GM12878 (cell line): ENCODE results near the gene TMEM127. TPM values are rescaled to one million over a fixed set of nuclear protein-coding genes. Genes with fewer than 3 reads are reported as not detected.
A peak's percentile ranks its signal among the peaks of the same experiment; 100 is the strongest.

ENCODE experiments used
- ATAC-seq: fragments of 200-7000 bp; cut with Tn5 transposase; 3 replicates; pipeline ENCODE4 v1.9.1; 2020; ENCODE audit warnings: mild to moderate bottlenecking, moderate library complexity
- BruUV-seq: library from RNA; stranded (reverse); fragments of 400-500 nt; replicated peaks from 2 replicates; lab custom pipeline; 2021; lab: Mats Ljungman, UMichigan
- CTCF ChIA-PET: fragments of 300-600 bp; sonication (Branson Sonifier 250); formaldehyde crosslinking; extraction: SDS; loops from one replicate; lab custom pipeline; 2021; ENCODE audit warnings: inconsistent platforms; lab: Yijun Ruan, JAX
- POLR2A ChIA-PET: fragments of 350-600 bp; formaldehyde crosslinking; extraction: SDS; loops from one replicate; lab custom pipeline; 2021; ENCODE audit warnings: inconsistent platforms; lab: Charles Lee
- RAD21 ChIA-PET: fragments of 300-600 bp; sonication (Branson Sonifier 250); formaldehyde crosslinking; loops from one replicate; lab custom pipeline; 2023; ENCODE audit warnings: antibody characterized with exemption; ENCODE audit not compliant: unreplicated experiment; lab: Charles Lee
- SMC1A ChIA-PET: fragments of 300-600 bp; sonication (Branson Sonifier 250); formaldehyde crosslinking; loops from one replicate; lab custom pipeline; 2023; ENCODE audit not compliant: unreplicated experiment, uncharacterized antibody; lab: Charles Lee
- DNase-seq: peaks from one replicate; pipeline ENCODE4 v3.0.0-alpha.2; 2011; ENCODE audit warnings: low read depth, low spot score
- FAIRE-seq: peaks from 3 replicates; lab custom pipeline; 2011; peaks lifted over from hg19 to GRCh38; lab: Jason Lieb, UNC
- H2AFZ ChIP-seq: 2 replicates; pipeline ENCODE4 v1.6.0; 2011; ENCODE audit warnings: low read depth, low read length, control low read depth; ENCODE audit not compliant: control insufficient read depth
- H3K27ac ChIP-seq: 2 replicates; pipeline ENCODE4 v1.5.1; 2011; ENCODE audit warnings: control low read depth; ENCODE audit not compliant: control insufficient read depth, insufficient read depth
- H3K27me3 ChIP-seq, 2 experiments: replicated peaks in 1 of 2; 2 replicates each; pipeline versions ENCODE4 v1.6.0 to v1.6.1; 2011; ENCODE audit warnings: low read length in 1 of 2; ENCODE audit not compliant: control insufficient read depth in 2 of 2, insufficient read depth in 2 of 2
- H3K36me3 ChIP-seq, 2 experiments: 2 replicates each; pipeline ENCODE4 v1.5.1; 2011; ENCODE audit warnings: low read length in 1 of 2; ENCODE audit not compliant: control insufficient read depth in 2 of 2, insufficient read depth in 2 of 2
- H3K4me1 ChIP-seq: 2 replicates; pipeline ENCODE4 v1.6.1; 2011; ENCODE audit warnings: mild to moderate bottlenecking, low read length, moderate library complexity, mixed read lengths; ENCODE audit not compliant: control insufficient read depth, insufficient read depth
- H3K4me2 ChIP-seq: 2 replicates; pipeline ENCODE4 v1.6.0; 2011; ENCODE audit warnings: control low read depth; ENCODE audit not compliant: control insufficient read depth, insufficient read depth
- H3K4me3 ChIP-seq: fragments of 200-600 bp; sonication (generic); 2 replicates; pipeline ENCODE4 v1.5.1; 2016
- H3K79me2 ChIP-seq: 2 replicates; pipeline ENCODE4 v1.6.0; 2011; ENCODE audit warnings: low read length; ENCODE audit not compliant: control insufficient read depth, insufficient read depth
- H3K9ac ChIP-seq: 2 replicates; pipeline ENCODE4 v1.8.0; 2011; ENCODE audit warnings: low read length, control low read depth, mixed read lengths; ENCODE audit not compliant: control insufficient read depth, insufficient read depth
- H3K9me3 ChIP-seq: replicated peaks from 3 replicates; pipeline ENCODE4 v1.5.1; 2011; ENCODE audit warnings: mild to moderate bottlenecking, low read length; ENCODE audit not compliant: control insufficient read depth, insufficient read depth
- H4K20me1 ChIP-seq: 2 replicates; pipeline ENCODE4 v1.6.0; 2011; ENCODE audit not compliant: control insufficient read depth, insufficient read depth
- BRCA1 ChIP-seq: IDR thresholded peaks from 2 replicates; pipeline ENCODE4 v1.6.1; 2011; ENCODE audit warnings: low read depth, low read length, improper control_type of control experiment
- ETV6 ChIP-seq, 2 experiments: fragments of 450-650 bp in 1 of 2; IDR thresholded peaks in 1 of 2; conservative IDR thresholded peaks in 1 of 2; 2 replicates each; pipeline ENCODE4 v1.6.1; 2014; ENCODE audit warnings: antibody characterized with exemption in 1 of 2, borderline replicate concordance in 1 of 2, low read depth in 1 of 2, mild to moderate bottlenecking in 1 of 2, moderate library complexity in 1 of 2
- GATAD2B ChIP-seq: fragments of 450-650 bp; conservative IDR thresholded peaks from 2 replicates; pipeline ENCODE4 v1.6.1; 2017; ENCODE audit warnings: low read depth, mild to moderate bottlenecking, moderate library complexity
- LARP7 ChIP-seq: fragments of 450-650 bp; IDR thresholded peaks from 2 replicates; pipeline ENCODE4 v1.6.1; 2017; ENCODE audit warnings: mild to moderate bottlenecking
- NR2C2 ChIP-seq: IDR thresholded peaks from 2 replicates; pipeline ENCODE4 v1.6.1; 2011; ENCODE audit warnings: borderline replicate concordance, low read depth; ENCODE audit not compliant: control insufficient read depth, insufficient read length
- PML ChIP-seq: IDR thresholded peaks from 2 replicates; pipeline ENCODE4 v1.6.1; 2012; ENCODE audit warnings: low read length, inconsistent platforms
- SIN3A ChIP-seq: IDR thresholded peaks from 2 replicates; pipeline ENCODE4 v1.6.1; 2012; ENCODE audit warnings: low read depth, low read length, improper control_type of control experiment
- SMAD5 ChIP-seq: IDR thresholded peaks from 2 replicates; pipeline ENCODE4 v1.6.1; 2016; ENCODE audit warnings: antibody characterized with exemption, low read depth
- SMC3 ChIP-seq: IDR thresholded peaks from 2 replicates; pipeline ENCODE4 v1.6.1; 2011; ENCODE audit warnings: low read length, improper control_type of control experiment, borderline replicate concordance
- SP1 ChIP-seq: IDR thresholded peaks from one replicate; pipeline ENCODE4 v1.6.1; 2011; ENCODE audit warnings: low read depth, low read length
- SPI1 ChIP-seq: IDR thresholded peaks from 2 replicates; pipeline ENCODE4 v1.6.1; 2011; ENCODE audit warnings: low read depth, mild to moderate bottlenecking, low read length, moderate library complexity, borderline replicate concordance; ENCODE audit not compliant: insufficient read depth
- STAT3 ChIP-seq: IDR thresholded peaks from 2 replicates; pipeline ENCODE4 v1.6.1; 2011; ENCODE audit warnings: low read depth, low read length, improper control_type of control experiment
- ZBED1 ChIP-seq: IDR thresholded peaks from 2 replicates; pipeline ENCODE4 v1.6.1; 2016; ENCODE audit warnings: borderline replicate concordance
- ZZZ3 ChIP-seq: IDR thresholded peaks from 2 replicates; pipeline ENCODE4 v1.6.1; 2011; ENCODE audit warnings: low read depth; ENCODE audit not compliant: control insufficient read depth, insufficient read length
- WGBS: methylation state at CpG from one replicate; pipeline ENCODE4 v1.1.6; 2016; ENCODE audit warnings: low lambda C conversion rate; ENCODE audit not compliant: insufficient replicate concordance, insufficient coverage; ENCODE audit errors: missing lambda C conversion rate; 5-methylcytosine and 5-hydroxymethylcytosine counted together
- in situ Hi-C: fragments of 300-500 bp; cut with MboI; formaldehyde crosslinking; loops from 9 replicates; pipeline ENCODE4 v1.14.3; 2018; ENCODE audit warnings: mixed read lengths
- intact Hi-C: fragments of 100-400 bp; cut with micrococcal nuclease; formaldehyde crosslinking; loops from one replicate; pipeline ENCODE4 v1.14.2; 2022; ENCODE audit not compliant: unreplicated experiment
- polyA plus RNA-seq, 11 experiments: library from polyadenylated mRNA; depleted of rRNA in 4 of 11; unstranded in 6 of 11; stranded (reverse) in 5 of 11; fragments of >200 nt; fragmentation: Nextera tagmentation in 4 of 11; fragmentation: Illumina TruSeq in 1 of 11; extraction: Ambion mirVana in 4 of 11; extraction: Trizol in 1 of 11; gene quantifications; 1 replicate in 1 of 11; 2 replicates in 10 of 11; pipeline versions ENCODE4 v1.2.1 to v1.2.3, GENCODE V29; 2011 to 2016; ENCODE audit warnings: inconsistent platforms in 2 of 11, missing spikeins in 2 of 11, low read depth in 1 of 11
- total RNA-seq, 4 experiments: library from RNA; depleted of rRNA in 3 of 4; stranded (reverse); fragments of >200 nt in 3 of 4; fragmentation: Illumina TruSeq in 1 of 4; extraction: Trizol in 1 of 4; gene quantifications; 2 replicates each; pipeline versions ENCODE4 v1.2.1 to v1.2.3, GENCODE V29; 2013 to 2021
- TF ChIP-seq, protein P1 (sequence below): fragments of 450-650 bp; IDR thresholded peaks from 2 replicates; pipeline ENCODE4 v1.6.1; 2017; ENCODE audit warnings: mild to moderate bottlenecking, low read depth, inconsistent platforms; ENCODE audit not compliant: poor library complexity, severe bottlenecking

TMEM127 gene
- total and polyA plus RNA-seq, 10 of the 15 experiments (the other 5 are each of a cell fraction or from before 2014, with no cell fraction given): 2.6 to 27.2 (median 17.7) TPM

DNA sequence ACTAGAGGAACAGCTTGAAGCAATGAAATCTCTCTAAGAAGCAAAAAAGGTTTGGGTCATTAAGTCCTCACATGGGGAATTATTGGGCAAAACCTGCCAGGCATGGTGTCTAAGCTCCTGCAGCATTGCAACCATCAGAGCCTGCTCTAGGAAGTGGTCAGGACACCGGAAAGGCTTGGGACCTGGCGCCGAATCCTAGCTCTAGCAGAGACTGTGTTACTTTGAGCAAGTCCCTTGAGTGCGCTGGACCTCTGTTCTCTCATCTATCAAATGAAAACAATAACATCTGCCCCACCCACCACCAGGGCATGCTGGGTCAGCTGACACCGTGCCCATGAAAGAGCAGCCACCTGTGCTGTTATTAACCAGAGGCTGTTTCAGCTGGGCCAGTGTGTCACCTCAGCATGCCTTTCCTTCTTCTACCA, 6.3 kb downstream of the TMEM127 start:
- FAIRE-seq: no peak
- H3K79me2 ChIP-seq: peaks cover 41% of the 10 kb centered on the region
- ChIA-PET CTCF (interaction anchor here (0.5 to 7.5 kb wide), 12 partner anchors 10 to 267 kb away, joined by 3 to 90 read pairs (median 10); partner anchors contain the start of genes ANKRD36C, ASTL and STARD7), RAD21 (interaction anchor here (0.8 to 2.5 kb wide), 5 partner anchors 16 to 81 kb away, joined by 3 to 10 read pairs (median 3); partner anchors contain the start of gene STARD7), SMC1A (interaction anchor here (0.9 to 5.5 kb wide), 10 partner anchors 9 to 267 kb away, joined by 3 to 48 read pairs (median 12); partner anchors contain the start of gene ASTL), POLR2A (interaction anchor here (0.6 to 1.5 kb wide), 7 partner anchors 13 to 77 kb away, joined by 3 to 6 read pairs (median 4); no protein-coding TSS in a partner anchor)
- no peak overlapping the region; the same call in 1 of the 2 replicates for H3K9ac ChIP-seq
- H3K4me3 ChIP-seq: no peak overlapping the region
- H3K27ac ChIP-seq: peak overlapping the region; percentile 45; the same call in 1 of the 2 replicates
- no peak for TF ChIP-seq ZZZ3
- TF ChIP-seq, protein P1, sequence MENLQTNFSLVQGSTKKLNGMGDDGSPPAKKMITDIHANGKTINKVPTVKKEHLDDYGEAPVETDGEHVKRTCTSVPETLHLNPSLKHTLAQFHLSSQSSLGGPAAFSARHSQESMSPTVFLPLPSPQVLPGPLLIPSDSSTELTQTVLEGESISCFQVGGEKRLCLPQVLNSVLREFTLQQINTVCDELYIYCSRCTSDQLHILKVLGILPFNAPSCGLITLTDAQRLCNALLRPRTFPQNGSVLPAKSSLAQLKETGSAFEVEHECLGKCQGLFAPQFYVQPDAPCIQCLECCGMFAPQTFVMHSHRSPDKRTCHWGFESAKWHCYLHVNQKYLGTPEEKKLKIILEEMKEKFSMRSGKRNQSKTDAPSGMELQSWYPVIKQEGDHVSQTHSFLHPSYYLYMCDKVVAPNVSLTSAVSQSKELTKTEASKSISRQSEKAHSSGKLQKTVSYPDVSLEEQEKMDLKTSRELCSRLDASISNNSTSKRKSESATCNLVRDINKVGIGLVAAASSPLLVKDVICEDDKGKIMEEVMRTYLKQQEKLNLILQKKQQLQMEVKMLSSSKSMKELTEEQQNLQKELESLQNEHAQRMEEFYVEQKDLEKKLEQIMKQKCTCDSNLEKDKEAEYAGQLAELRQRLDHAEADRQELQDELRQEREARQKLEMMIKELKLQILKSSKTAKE: no peak
- no peak for TF ChIP-seq BRCA1
- TF ChIP-seq SMAD5: no peak
- no peak for TF ChIP-seq SP1
- TF ChIP-seq LARP7: no peak
- no peak for TF ChIP-seq ZBED1
- TF ChIP-seq SIN3A: no peak
- TF ChIP-seq ETV6 (conservative IDR thresholded peaks at IDR 0.05 in 1 of 2, IDR thresholded peaks at IDR 0.05 in 1 of 2; ENCODE audit: borderline replicate concordance in 1 of 2, low read depth in 1 of 2): no peak
- no peak for TF ChIP-seq GATAD2B
- no peak for TF ChIP-seq SPI1
- no peak for TF ChIP-seq PML
- no peak for TF ChIP-seq SMC3
- no peak for TF ChIP-seq NR2C2
- no peak for TF ChIP-seq STAT3
- in situ Hi-C loops: loop anchor here (25.0 kb wide), 1 partner anchor 247 kb away; no protein-coding TSS in a partner anchor
- H3K4me2 ChIP-seq: no peak overlapping the region
- DNase-seq: no peak
- H3K4me1 ChIP-seq: peaks cover 32% of the 10 kb centered on the region
- no TSS peak for BruUV-seq
- WGBS: 72% methylated on average over 5 of the region's 5 CpGs
- no peaks in the 10 kb centered on the region for H3K27me3 ChIP-seq
- ATAC-seq: peak; percentile 18
- intact Hi-C loops: no loop called here
- H3K36me3 ChIP-seq: peaks cover 7 to 22% of the 10 kb centered on the region in 2 experiments; a peak in 3 of 4 replicates
- no peak overlapping the region for H2AFZ ChIP-seq
- H4K20me1 ChIP-seq: no peaks in the 10 kb centered on the region
- no peaks in the 10 kb centered on the region for H3K9me3 ChIP-seq
